ENCODE results near the gene FAM180B. TPM values are rescaled to one million over a fixed set of nuclear protein-coding genes. Genes with fewer than 3 reads are reported as not detected.
A peak's percentile ranks its signal among the peaks of the same experiment; 100 is the strongest.

Gene FAM180B
- total and polyA plus RNA-seq, 2 of the 13 experiments (the other 11 are each of a cell fraction or from before 2014, with no cell fraction given) = 0.40 to 1.0 TPM

DNA sequence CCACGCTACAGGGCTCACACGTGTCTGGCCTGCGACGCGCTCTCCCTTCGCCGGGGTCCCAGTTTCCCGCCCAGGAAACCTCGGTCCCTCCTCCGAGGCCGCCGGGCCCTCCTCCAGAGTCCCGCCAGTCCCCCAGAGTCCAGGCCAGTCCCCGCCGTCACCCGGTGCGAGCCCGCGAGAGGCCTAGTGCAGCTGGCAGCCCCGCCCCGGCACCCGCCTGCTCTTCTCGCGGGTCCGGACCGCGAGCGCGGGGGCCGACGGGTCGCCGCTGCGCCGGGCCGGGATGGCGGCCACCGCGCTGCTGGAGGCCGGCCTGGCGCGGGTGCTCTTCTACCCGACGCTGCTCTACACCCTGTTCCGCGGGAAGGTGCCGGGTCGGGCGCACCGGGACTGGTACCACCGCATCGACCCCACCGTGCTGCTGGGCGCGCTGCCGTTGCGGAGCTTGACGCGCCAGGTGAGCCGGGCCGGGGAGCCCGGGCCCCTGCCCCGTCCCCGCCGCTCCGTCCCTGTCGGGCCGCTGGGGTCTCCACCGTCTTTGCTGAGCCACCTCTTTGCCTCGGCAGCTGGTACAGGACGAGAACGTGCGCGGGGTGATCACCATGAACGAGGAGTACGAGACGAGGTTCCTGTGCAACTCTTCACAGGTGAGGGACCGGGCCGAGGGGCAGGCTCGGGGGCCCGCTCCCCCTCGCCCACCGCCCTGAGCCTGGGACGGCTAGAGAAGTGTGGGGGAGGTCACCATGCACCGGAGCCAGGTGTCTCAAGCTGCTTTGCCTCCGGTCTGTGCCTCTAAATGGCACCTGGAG, 20.9 kb upstream of the FAM180B start, which contains the start of gene PTPMT1 (continued):
- TF ChIP-seq, protein P1, sequence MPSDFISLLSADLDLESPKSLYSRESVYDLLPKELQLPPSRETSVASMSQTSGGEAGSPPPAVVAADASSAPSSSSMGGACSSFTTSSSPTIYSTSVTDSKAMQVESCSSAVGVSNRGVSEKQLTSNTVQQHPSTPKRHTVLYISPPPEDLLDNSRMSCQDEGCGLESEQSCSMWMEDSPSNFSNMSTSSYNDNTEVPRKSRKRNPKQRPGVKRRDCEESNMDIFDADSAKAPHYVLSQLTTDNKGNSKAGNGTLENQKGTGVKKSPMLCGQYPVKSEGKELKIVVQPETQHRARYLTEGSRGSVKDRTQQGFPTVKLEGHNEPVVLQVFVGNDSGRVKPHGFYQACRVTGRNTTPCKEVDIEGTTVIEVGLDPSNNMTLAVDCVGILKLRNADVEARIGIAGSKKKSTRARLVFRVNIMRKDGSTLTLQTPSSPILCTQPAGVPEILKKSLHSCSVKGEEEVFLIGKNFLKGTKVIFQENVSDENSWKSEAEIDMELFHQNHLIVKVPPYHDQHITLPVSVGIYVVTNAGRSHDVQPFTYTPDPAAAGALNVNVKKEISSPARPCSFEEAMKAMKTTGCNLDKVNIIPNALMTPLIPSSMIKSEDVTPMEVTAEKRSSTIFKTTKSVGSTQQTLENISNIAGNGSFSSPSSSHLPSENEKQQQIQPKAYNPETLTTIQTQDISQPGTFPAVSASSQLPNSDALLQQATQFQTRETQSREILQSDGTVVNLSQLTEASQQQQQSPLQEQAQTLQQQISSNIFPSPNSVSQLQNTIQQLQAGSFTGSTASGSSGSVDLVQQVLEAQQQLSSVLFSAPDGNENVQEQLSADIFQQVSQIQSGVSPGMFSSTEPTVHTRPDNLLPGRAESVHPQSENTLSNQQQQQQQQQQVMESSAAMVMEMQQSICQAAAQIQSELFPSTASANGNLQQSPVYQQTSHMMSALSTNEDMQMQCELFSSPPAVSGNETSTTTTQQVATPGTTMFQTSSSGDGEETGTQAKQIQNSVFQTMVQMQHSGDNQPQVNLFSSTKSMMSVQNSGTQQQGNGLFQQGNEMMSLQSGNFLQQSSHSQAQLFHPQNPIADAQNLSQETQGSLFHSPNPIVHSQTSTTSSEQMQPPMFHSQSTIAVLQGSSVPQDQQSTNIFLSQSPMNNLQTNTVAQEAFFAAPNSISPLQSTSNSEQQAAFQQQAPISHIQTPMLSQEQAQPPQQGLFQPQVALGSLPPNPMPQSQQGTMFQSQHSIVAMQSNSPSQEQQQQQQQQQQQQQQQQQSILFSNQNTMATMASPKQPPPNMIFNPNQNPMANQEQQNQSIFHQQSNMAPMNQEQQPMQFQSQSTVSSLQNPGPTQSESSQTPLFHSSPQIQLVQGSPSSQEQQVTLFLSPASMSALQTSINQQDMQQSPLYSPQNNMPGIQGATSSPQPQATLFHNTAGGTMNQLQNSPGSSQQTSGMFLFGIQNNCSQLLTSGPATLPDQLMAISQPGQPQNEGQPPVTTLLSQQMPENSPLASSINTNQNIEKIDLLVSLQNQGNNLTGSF (CRISPR knock-in tag; IDR thresholded peaks at IDR 0.05) = peak; percentile 55; the same call in 1 of the 2 replicates
- peak; percentile 69; the same call in 1 of the 2 replicates for TF ChIP-seq SIN3B (IDR thresholded peaks at IDR 0.05; ENCODE audit: low read length)
- 0 out of 2 replicates have a peak, but pooled peaks have one; percentile 45 for TF ChIP-seq ZNF556 (CRISPR knock-in tag; IDR thresholded peaks at IDR 0.05; ENCODE audit: borderline replicate concordance)
- no peak for TF ChIP-seq ZNF768 (CRISPR knock-in tag; IDR thresholded peaks at IDR 0.05)
- TF ChIP-seq SNAPC2 (CRISPR knock-in tag; IDR thresholded peaks at IDR 0.05) = 0 out of 2 replicates have a peak, but pooled peaks have one; percentile 55
- TF ChIP-seq, protein P2, sequence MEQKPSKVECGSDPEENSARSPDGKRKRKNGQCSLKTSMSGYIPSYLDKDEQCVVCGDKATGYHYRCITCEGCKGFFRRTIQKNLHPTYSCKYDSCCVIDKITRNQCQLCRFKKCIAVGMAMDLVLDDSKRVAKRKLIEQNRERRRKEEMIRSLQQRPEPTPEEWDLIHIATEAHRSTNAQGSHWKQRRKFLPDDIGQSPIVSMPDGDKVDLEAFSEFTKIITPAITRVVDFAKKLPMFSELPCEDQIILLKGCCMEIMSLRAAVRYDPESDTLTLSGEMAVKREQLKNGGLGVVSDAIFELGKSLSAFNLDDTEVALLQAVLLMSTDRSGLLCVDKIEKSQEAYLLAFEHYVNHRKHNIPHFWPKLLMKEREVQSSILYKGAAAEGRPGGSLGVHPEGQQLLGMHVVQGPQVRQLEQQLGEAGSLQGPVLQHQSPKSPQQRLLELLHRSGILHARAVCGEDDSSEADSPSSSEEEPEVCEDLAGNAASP (CRISPR knock-in tag; IDR thresholded peaks at IDR 0.05; ENCODE audit: borderline replicate concordance) = peak; percentile 80
- TF ChIP-seq YY1 (IDR thresholded peaks at IDR 0.05; ENCODE audit: insufficient read depth, insufficient replicate concordance, low read depth, low read length) = peak; percentile 92
- peak; percentile 68; the same call in 1 of the 2 replicates for TF ChIP-seq YEATS2 (CRISPR knock-in tag; IDR thresholded peaks at IDR 0.05; ENCODE audit: borderline replicate concordance)
- peak; percentile 87 for TF ChIP-seq MEIS2 (CRISPR knock-in tag; IDR thresholded peaks at IDR 0.05)
- TF ChIP-seq DPF2 (CRISPR knock-in tag; IDR thresholded peaks at IDR 0.05; ENCODE audit: borderline replicate concordance, low read depth) = no peak
- TF ChIP-seq, protein P3, sequence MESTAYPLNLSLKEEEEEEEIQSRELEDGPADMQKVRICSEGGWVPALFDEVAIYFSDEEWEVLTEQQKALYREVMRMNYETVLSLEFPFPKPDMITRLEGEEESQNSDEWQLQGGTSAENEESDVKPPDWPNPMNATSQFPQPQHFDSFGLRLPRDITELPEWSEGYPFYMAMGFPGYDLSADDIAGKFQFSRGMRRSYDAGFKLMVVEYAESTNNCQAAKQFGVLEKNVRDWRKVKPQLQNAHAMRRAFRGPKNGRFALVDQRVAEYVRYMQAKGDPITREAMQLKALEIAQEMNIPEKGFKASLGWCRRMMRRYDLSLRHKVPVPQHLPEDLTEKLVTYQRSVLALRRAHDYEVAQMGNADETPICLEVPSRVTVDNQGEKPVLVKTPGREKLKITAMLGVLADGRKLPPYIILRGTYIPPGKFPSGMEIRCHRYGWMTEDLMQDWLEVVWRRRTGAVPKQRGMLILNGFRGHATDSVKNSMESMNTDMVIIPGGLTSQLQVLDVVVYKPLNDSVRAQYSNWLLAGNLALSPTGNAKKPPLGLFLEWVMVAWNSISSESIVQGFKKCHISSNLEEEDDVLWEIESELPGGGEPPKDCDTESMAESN (CRISPR knock-in tag; conservative IDR thresholded peaks at IDR 0.05) = peak; percentile 48
- no peak for TF ChIP-seq ZNF549 (CRISPR knock-in tag; IDR thresholded peaks at IDR 0.05)
- peak; percentile 91; the same call in 1 of the 2 replicates for TF ChIP-seq ZNF274 (CRISPR knock-in tag; IDR thresholded peaks at IDR 0.05)
- TF ChIP-seq GTF2F1 (IDR thresholded peaks at IDR 0.05; ENCODE audit: low read length) = no peak
- TF ChIP-seq, protein P4, sequence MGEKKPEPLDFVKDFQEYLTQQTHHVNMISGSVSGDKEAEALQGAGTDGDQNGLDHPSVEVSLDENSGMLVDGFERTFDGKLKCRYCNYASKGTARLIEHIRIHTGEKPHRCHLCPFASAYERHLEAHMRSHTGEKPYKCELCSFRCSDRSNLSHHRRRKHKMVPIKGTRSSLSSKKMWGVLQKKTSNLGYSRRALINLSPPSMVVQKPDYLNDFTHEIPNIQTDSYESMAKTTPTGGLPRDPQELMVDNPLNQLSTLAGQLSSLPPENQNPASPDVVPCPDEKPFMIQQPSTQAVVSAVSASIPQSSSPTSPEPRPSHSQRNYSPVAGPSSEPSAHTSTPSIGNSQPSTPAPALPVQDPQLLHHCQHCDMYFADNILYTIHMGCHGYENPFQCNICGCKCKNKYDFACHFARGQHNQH (CRISPR knock-in tag; IDR thresholded peaks at IDR 0.05) = peak; percentile 36; the same call in 1 of the 2 replicates
- TF ChIP-seq CHD2 (IDR thresholded peaks at IDR 0.05; ENCODE audit: low read depth, low read length) = peak; percentile 93
- peak; percentile 76; the same call in 1 of the 2 replicates for TF ChIP-seq KLF12 (CRISPR knock-in tag; IDR thresholded peaks at IDR 0.05; ENCODE audit: borderline replicate concordance)
- TF ChIP-seq ZNF703 (CRISPR knock-in tag; IDR thresholded peaks at IDR 0.05; ENCODE audit: borderline replicate concordance) = 0 out of 2 replicates have a peak, but pooled peaks have one; percentile 35
- peak; percentile 34 for TF ChIP-seq SKI (IDR thresholded peaks at IDR 0.05; ENCODE audit: partially characterized antibody)
